Adipocyte (in vitro differentiated cells): ENCODE data around the gene MCM10.

Source experiments
- DNase-seq: peaks from one replicate; pipeline ENCODE4 v3.0.0-alpha.2; 2015; ENCODE audit warnings: low read depth
- H3K27me3 ChIP-seq: replicated peaks from 2 replicates; pipeline ENCODE4 v1.7.0; 2013; ENCODE audit warnings: mild to moderate bottlenecking, low read length, moderate library complexity; ENCODE audit not compliant: control insufficient read depth, insufficient read depth
- H3K36me3 ChIP-seq: 2 replicates; pipeline ENCODE4 v1.7.0; 2013; ENCODE audit warnings: low read length, mild to moderate bottlenecking, moderate library complexity; ENCODE audit not compliant: control insufficient read depth, insufficient read depth, severe bottlenecking
- H3K4me1 ChIP-seq: 2 replicates; pipeline ENCODE4 v1.7.0; 2013; ENCODE audit warnings: mild to moderate bottlenecking, low read length, moderate library complexity; ENCODE audit not compliant: control insufficient read depth, insufficient read depth
- H3K4me3 ChIP-seq: 2 replicates; pipeline ENCODE4 v1.7.0; 2013; ENCODE audit warnings: mild to moderate bottlenecking, low read length, moderate library complexity
- H3K9ac ChIP-seq: 2 replicates; pipeline ENCODE4 v1.7.0; 2013; ENCODE audit warnings: mild to moderate bottlenecking, low read length, moderate library complexity
- H3K9me3 ChIP-seq: 2 replicates; pipeline ENCODE4 v1.7.0; 2013; ENCODE audit warnings: mild to moderate bottlenecking, low read length, moderate library complexity; ENCODE audit not compliant: control insufficient read depth

The MCM10 gene

GRCh38 chr10:13168781-13169180 lies 7.4 kb downstream of the MCM10 start:
- H3K9ac ChIP-seq = no peak overlapping the region
- DNase-seq = no peak
- H3K27me3 ChIP-seq = no peaks in the 10 kb centered on the region
- no peaks in the 10 kb centered on the region for H3K4me1 ChIP-seq
- no peaks in the 10 kb centered on the region for H3K9me3 ChIP-seq
- H3K36me3 ChIP-seq = no peaks in the 10 kb centered on the region
- H3K4me3 ChIP-seq = no peak overlapping the region

GRCh38 chr10:13173616-13174015 lies 12.3 kb downstream of the MCM10 start:
- H3K4me1 ChIP-seq = no peaks in the 10 kb centered on the region
- no peaks in the 10 kb centered on the region for H3K36me3 ChIP-seq
- DNase-seq = no peak

GRCh38 chr10:13180788-13181187 lies 19.4 kb downstream of the MCM10 start:
- Histone ChIP-seq H3K4me3 (no peak overlapping the region), H3K9me3 (no peaks in the 10 kb centered on the region), H3K4me1 (peaks cover 5% of the 10 kb centered on the region), H3K27me3 (no peaks in the 10 kb centered on the region), H3K36me3 (no peaks in the 10 kb centered on the region), H3K9ac (no peak overlapping the region)
- DNase-seq = no peak

More at GRCh38 chr10:13173616-13174015, 12.3 kb downstream of the MCM10 start:
- no peaks in the 10 kb centered on the region for H3K27me3 ChIP-seq
- no peak overlapping the region for H3K4me3 ChIP-seq
- no peak overlapping the region for H3K9ac ChIP-seq
- H3K9me3 ChIP-seq = no peaks in the 10 kb centered on the region

- no peak overlapping the region for H3K9ac ChIP-seq
- H3K9me3 ChIP-seq = no peaks in the 10 kb centered on the region
- no peaks in the 10 kb centered on the region for H3K27me3 ChIP-seq
- no peak for DNase-seq
- H3K4me3 ChIP-seq = no peak overlapping the region
- peaks cover 7% of the 10 kb centered on the region for H3K4me1 ChIP-seq
- no peaks in the 10 kb centered on the region for H3K36me3 ChIP-seq
Measured at GRCh38 chr10:13182424-13182823, 21.1 kb downstream of the MCM10 start.

- DNase-seq = no peak
- Histone ChIP-seq H3K9me3 (no peaks in the 10 kb centered on the region), H3K36me3 (no peaks in the 10 kb centered on the region)
Measured at GRCh38 chr10:13183625-13184024, 22.3 kb downstream of the MCM10 start.

GRCh38 chr10:13184276-13184675 lies 22.9 kb downstream of the MCM10 start:
- Histone ChIP-seq H3K4me1 (peaks cover 7% of the 10 kb centered on the region), H3K4me3 (no peak overlapping the region), H3K9me3 (no peaks in the 10 kb centered on the region), H3K9ac (no peak overlapping the region), H3K36me3 (no peaks in the 10 kb centered on the region), H3K27me3 (no peaks in the 10 kb centered on the region)
- DNase-seq = no peak

More at GRCh38 chr10:13183625-13184024, 22.3 kb downstream of the MCM10 start:
- no peak overlapping the region for H3K4me3 ChIP-seq
- no peak overlapping the region for H3K9ac ChIP-seq
- H3K27me3 ChIP-seq = no peaks in the 10 kb centered on the region
- peaks cover 7% of the 10 kb centered on the region for H3K4me1 ChIP-seq

GRCh38 chr10:13184730-13185514 lies 23.6 kb downstream of the MCM10 start:
- Histone ChIP-seq H3K9ac (no peak overlapping the region), H3K9me3 (no peaks in the 10 kb centered on the region), H3K4me1 (peaks cover 10% of the 10 kb centered on the region), H3K4me3 (no peak overlapping the region), H3K27me3 (no peaks in the 10 kb centered on the region), H3K36me3 (no peaks in the 10 kb centered on the region)
- DNase-seq = no peak

- Histone ChIP-seq H3K36me3 (no peaks in the 10 kb centered on the region), H3K9ac (no peak overlapping the region), H3K4me3 (no peak overlapping the region), H3K9me3 (no peaks in the 10 kb centered on the region), H3K27me3 (no peaks in the 10 kb centered on the region), H3K4me1 (peaks cover 15% of the 10 kb centered on the region)
- DNase-seq = no peak
Measured at GRCh38 chr10:13187135-13187534, 25.8 kb downstream of the MCM10 start.

GRCh38 chr10:13188593-13188992 lies 27.2 kb downstream of the MCM10 start:
- H3K27me3 ChIP-seq = no peaks in the 10 kb centered on the region
- no peaks in the 10 kb centered on the region for H3K36me3 ChIP-seq
- no peaks in the 10 kb centered on the region for H3K9me3 ChIP-seq
- no peak for DNase-seq
- no peak overlapping the region for H3K4me3 ChIP-seq
- no peak overlapping the region for H3K9ac ChIP-seq
- peaks cover 15% of the 10 kb centered on the region for H3K4me1 ChIP-seq

- Histone ChIP-seq H3K9me3 (no peaks in the 10 kb centered on the region), H3K9ac (no peak overlapping the region), H3K27me3 (no peaks in the 10 kb centered on the region), H3K4me1 (peaks cover 15% of the 10 kb centered on the region), H3K4me3 (no peak overlapping the region), H3K36me3 (no peaks in the 10 kb centered on the region)
- DNase-seq = peak; percentile 46
Measured at GRCh38 chr10:13189961-13190360, 28.6 kb downstream of the MCM10 start.

GRCh38 chr10:13190816-13191215 lies 29.5 kb downstream of the MCM10 start:
- Histone ChIP-seq H3K4me1 (peaks cover 9% of the 10 kb centered on the region), H3K36me3 (no peaks in the 10 kb centered on the region), H3K4me3 (no peak overlapping the region), H3K9ac (no peak overlapping the region), H3K9me3 (no peaks in the 10 kb centered on the region), H3K27me3 (no peaks in the 10 kb centered on the region)
- DNase-seq = no peak

- no peaks in the 10 kb centered on the region for H3K36me3 ChIP-seq
- DNase-seq = no peak
Measured at GRCh38 chr10:13191362-13191761, 30.0 kb downstream of the MCM10 start.

More at GRCh38 chr10:13191362-13191761, 30.0 kb downstream of the MCM10 start:
- H3K9me3 ChIP-seq = no peaks in the 10 kb centered on the region
- peaks cover 8% of the 10 kb centered on the region for H3K4me1 ChIP-seq
- H3K9ac ChIP-seq = no peak overlapping the region
- H3K27me3 ChIP-seq = no peaks in the 10 kb centered on the region
- no peak overlapping the region for H3K4me3 ChIP-seq
